ENCODE measurements around the gene RHBDL1.
A peak's percentile ranks its signal among the peaks of the same experiment; 100 is the strongest.

Gene RHBDL1

GRCh38 chr16:693364-693763, 17.9 kb downstream of the RHBDL1 start:
- no peak for TF ChIP-seq CTCF (conservative IDR thresholded peaks at IDR 0.05; ENCODE audit: low read depth, low read length)
- no peak overlapping the region for H3K4me3 ChIP-seq (ENCODE audit: low read length)
- no peak for DNase-seq (ENCODE audit: low read depth)

GRCh38 chr16:693766-694165, 18.3 kb downstream of the RHBDL1 start:
- H3K4me3 ChIP-seq (ENCODE audit: low read length): no peak overlapping the region
- no peak for DNase-seq (ENCODE audit: low read depth)
- no peak for TF ChIP-seq CTCF (conservative IDR thresholded peaks at IDR 0.05; ENCODE audit: low read depth, low read length)

- no peak overlapping the region for H3K4me3 ChIP-seq (ENCODE audit: low read length)
- DNase-seq (ENCODE audit: low read depth): no peak
- TF ChIP-seq CTCF (conservative IDR thresholded peaks at IDR 0.05; ENCODE audit: low read depth, low read length): no peak
Observed at GRCh38 chr16:694187-694862, 18.9 kb downstream of the RHBDL1 start.

- no peak overlapping the region for H3K4me3 ChIP-seq (ENCODE audit: low read length)
- no peak for DNase-seq (ENCODE audit: low read depth)
- no peak for TF ChIP-seq CTCF (conservative IDR thresholded peaks at IDR 0.05; ENCODE audit: low read depth, low read length)
Observed at GRCh38 chr16:694863-695354, 19.4 kb downstream of the RHBDL1 start.

- TF ChIP-seq CTCF (conservative IDR thresholded peaks at IDR 0.05; ENCODE audit: low read depth, low read length): no peak
- DNase-seq (ENCODE audit: low read depth): no peak
- H3K4me3 ChIP-seq (ENCODE audit: low read length): peak overlapping the region; percentile 7
Observed at GRCh38 chr16:695355-696089, 20.1 kb downstream of the RHBDL1 start.

- no peak overlapping the region for H3K4me3 ChIP-seq (ENCODE audit: low read length)
- DNase-seq (ENCODE audit: low read depth): no peak
- no peak for TF ChIP-seq CTCF (conservative IDR thresholded peaks at IDR 0.05; ENCODE audit: low read depth, low read length)
Observed at GRCh38 chr16:698911-699671, 23.6 kb downstream of the RHBDL1 start.
